ENCODE data around the gene KHDRBS2.

KHDRBS2 gene

GRCh38 chr6:62202078-62202477 is 83.9 kb downstream of the KHDRBS2 start:
- TF ChIP-seq POLR2AphosphoS5 (IDR thresholded peaks at IDR 0.05; ENCODE audit: low read depth, low read length) (no peak), FOXP2 (optimal IDR thresholded peaks at IDR 0.05; ENCODE audit: borderline replicate concordance, extremely low read depth, extremely low read length, insufficient read depth) (no peak), REST (IDR thresholded peaks at IDR 0.05; ENCODE audit: insufficient read depth in 1 of 2, low read depth in 2 of 2, low read length in 2 of 2) (no peak), SIN3A (IDR thresholded peaks at IDR 0.05; ENCODE audit: borderline replicate concordance, insufficient read depth, low read length) (no peak), TAF1 (IDR thresholded peaks at IDR 0.05; ENCODE audit: borderline replicate concordance, insufficient read depth, low read length) (no peak)

- TF ChIP-seq REST (IDR thresholded peaks at IDR 0.05; ENCODE audit: insufficient read depth in 1 of 2, low read depth in 2 of 2, low read length in 2 of 2) (no peak), FOXP2 (optimal IDR thresholded peaks at IDR 0.05; ENCODE audit: borderline replicate concordance, extremely low read depth, extremely low read length, insufficient read depth) (no peak), SIN3A (IDR thresholded peaks at IDR 0.05; ENCODE audit: borderline replicate concordance, insufficient read depth, low read length) (no peak), TAF1 (IDR thresholded peaks at IDR 0.05; ENCODE audit: borderline replicate concordance, insufficient read depth, low read length) (no peak), POLR2AphosphoS5 (IDR thresholded peaks at IDR 0.05; ENCODE audit: low read depth, low read length) (no peak)
Observed at GRCh38 chr6:62192593-62192992, 93.4 kb downstream of the KHDRBS2 start.

- TF ChIP-seq TAF1 (IDR thresholded peaks at IDR 0.05; ENCODE audit: borderline replicate concordance, insufficient read depth, low read length) = no peak
- no peak for TF ChIP-seq POLR2AphosphoS5 (IDR thresholded peaks at IDR 0.05; ENCODE audit: low read depth, low read length)
- no peak for TF ChIP-seq FOXP2 (optimal IDR thresholded peaks at IDR 0.05; ENCODE audit: borderline replicate concordance, extremely low read depth, extremely low read length, insufficient read depth)
- TF ChIP-seq SIN3A (IDR thresholded peaks at IDR 0.05; ENCODE audit: borderline replicate concordance, insufficient read depth, low read length) = no peak
- no peak for TF ChIP-seq REST (IDR thresholded peaks at IDR 0.05; ENCODE audit: insufficient read depth in 1 of 2, low read depth in 2 of 2, low read length in 2 of 2)
Observed at GRCh38 chr6:62175195-62175594, 110.8 kb downstream of the KHDRBS2 start.

GRCh38 chr6:62174548-62174947 is 111.5 kb downstream of the KHDRBS2 start:
- TF ChIP-seq REST (IDR thresholded peaks at IDR 0.05; ENCODE audit: insufficient read depth in 1 of 2, low read depth in 2 of 2, low read length in 2 of 2) (no peak), TAF1 (IDR thresholded peaks at IDR 0.05; ENCODE audit: borderline replicate concordance, insufficient read depth, low read length) (no peak), FOXP2 (optimal IDR thresholded peaks at IDR 0.05; ENCODE audit: borderline replicate concordance, extremely low read depth, extremely low read length, insufficient read depth) (no peak), SIN3A (IDR thresholded peaks at IDR 0.05; ENCODE audit: borderline replicate concordance, insufficient read depth, low read length) (no peak), POLR2AphosphoS5 (IDR thresholded peaks at IDR 0.05; ENCODE audit: low read depth, low read length) (no peak)

- TF ChIP-seq FOXP2 (optimal IDR thresholded peaks at IDR 0.05; ENCODE audit: borderline replicate concordance, extremely low read depth, extremely low read length, insufficient read depth) (no peak), SIN3A (IDR thresholded peaks at IDR 0.05; ENCODE audit: borderline replicate concordance, insufficient read depth, low read length) (no peak), TAF1 (IDR thresholded peaks at IDR 0.05; ENCODE audit: borderline replicate concordance, insufficient read depth, low read length) (no peak), POLR2AphosphoS5 (IDR thresholded peaks at IDR 0.05; ENCODE audit: low read depth, low read length) (no peak), REST (IDR thresholded peaks at IDR 0.05; ENCODE audit: insufficient read depth in 1 of 2, low read depth in 2 of 2, low read length in 2 of 2) (no peak)
Observed at GRCh38 chr6:62167736-62168135, 118.3 kb downstream of the KHDRBS2 start.

Measured in PFSK-1 (cell line).